Endothelial cell of umbilical vein (primary cell): ENCODE data around the gene ADGRB2. TPM values are rescaled to one million over a fixed set of nuclear protein-coding genes. Genes with fewer than 3 reads are reported as not detected.

ENCODE experiments used
- BruUV-seq: library from RNA; stranded (reverse); fragments of 400-500 nt; replicated peaks from 2 replicates; lab custom pipeline; 2021; lab: Mats Ljungman, UMichigan
- CTCF ChIA-PET: fragments of 300-600, 350-600 bp; sonication (Branson Sonifier 250); formaldehyde crosslinking; loops from one replicate; lab custom pipeline; 2021; ENCODE audit warnings: antibody characterized with exemption, inconsistent platforms; lab: Charles Lee
- POLR2A ChIA-PET: fragments of 300-600, 350-600 bp; sonication (Branson Sonifier 250); formaldehyde crosslinking; loops from one replicate; lab custom pipeline; 2021; ENCODE audit warnings: antibody characterized with exemption, inconsistent platforms; lab: Charles Lee
- DNase-seq: peaks from one replicate; pipeline ENCODE4 v3.0.0-alpha.2; 2011; ENCODE audit warnings: low read depth, low spot score
- FAIRE-seq: peaks from 2 replicates; lab custom pipeline; 2011; peaks lifted over from hg19 to GRCh38; lab: Jason Lieb, UNC
- H2AFZ ChIP-seq: 2 replicates; pipeline ENCODE4 v1.6.0; 2012; ENCODE audit warnings: low read depth, low read length, control low read depth, inconsistent platforms
- H3K27ac ChIP-seq: 2 replicates; pipeline ENCODE4 v1.5.1; 2011; ENCODE audit warnings: low read depth, mild to moderate bottlenecking, control low read depth, low read length, moderate library complexity; ENCODE audit not compliant: insufficient read depth
- H3K27me3 ChIP-seq, 2 experiments: 2 replicates each; pipeline versions ENCODE4 v1.6.0 to v1.6.1; 2011; ENCODE audit warnings: low read length in 2 of 2, mixed read lengths in 1 of 2; ENCODE audit not compliant: control insufficient read depth in 2 of 2, insufficient read depth in 2 of 2
- H3K36me3 ChIP-seq, 2 experiments: 2 replicates in 1 of 2; 3 replicates in 1 of 2; pipeline ENCODE4 v1.5.1; 2011; ENCODE audit warnings: low read length in 2 of 2, mild to moderate bottlenecking in 1 of 2, moderate library complexity in 1 of 2; ENCODE audit not compliant: control insufficient read depth in 2 of 2, insufficient read depth in 2 of 2; ENCODE audit errors: extremely low read depth in 1 of 2
- H3K4me1 ChIP-seq: 3 replicates; pipeline ENCODE4 v1.5.1; 2011; ENCODE audit warnings: mild to moderate bottlenecking, low read length; ENCODE audit not compliant: control insufficient read depth, insufficient read depth; ENCODE audit errors: extremely low read depth
- H3K4me2 ChIP-seq: 2 replicates; pipeline ENCODE4 v1.6.1; 2011; ENCODE audit warnings: low read length, control low read depth, mixed read lengths; ENCODE audit not compliant: insufficient read depth
- H3K4me3 ChIP-seq, 3 experiments: fragments of 200-600 bp in 1 of 3; sonication (generic), shearing (Covaris generic) in 1 of 3; replicated peaks in 1 of 3; 2 replicates each; pipeline ENCODE4 v1.5.1; 2011 to 2016; ENCODE audit warnings: control low read depth in 3 of 3, low read length in 3 of 3, mild to moderate bottlenecking in 2 of 3, inconsistent platforms in 1 of 3, low read depth in 1 of 3, moderate library complexity in 1 of 3; ENCODE audit not compliant: insufficient read depth in 1 of 3
- H3K79me2 ChIP-seq: 2 replicates; pipeline ENCODE4 v1.6.0; 2012; ENCODE audit warnings: low read length, inconsistent platforms; ENCODE audit not compliant: control insufficient read depth, insufficient read depth
- H3K9ac ChIP-seq: replicated peaks from 2 replicates; pipeline ENCODE3; 2011; ENCODE audit warnings: low read length, control low read depth; ENCODE audit not compliant: insufficient read depth; ENCODE audit errors: extremely low read depth
- H3K9me1 ChIP-seq: replicated peaks from 3 replicates; pipeline ENCODE4 v1.6.0; 2011; ENCODE audit warnings: mild to moderate bottlenecking, low read length; ENCODE audit not compliant: control insufficient read depth, insufficient read depth; ENCODE audit errors: extremely low read depth
- H3K9me3 ChIP-seq: replicated peaks from 2 replicates; pipeline ENCODE4 v1.5.1; 2012; ENCODE audit warnings: low read length, inconsistent platforms; ENCODE audit not compliant: control insufficient read depth, insufficient read depth
- H4K20me1 ChIP-seq: replicated peaks from 2 replicates; pipeline ENCODE3; 2011; ENCODE audit warnings: mild to moderate bottlenecking, low read length; ENCODE audit not compliant: control insufficient read depth, insufficient read depth; ENCODE audit errors: extremely low read depth
- CTCF ChIP-seq, 2 donors: IDR thresholded peaks; 1 replicate in 1 of 2; 2 replicates in 1 of 2; pipeline ENCODE4 v1.5.1; 2011; ENCODE audit warnings: low read length in 2 of 2, mild to moderate bottlenecking in 2 of 2, moderate library complexity in 2 of 2, control low read depth in 1 of 2, inconsistent platforms in 1 of 2, low read depth in 1 of 2; ENCODE audit not compliant: insufficient read depth in 1 of 2; ENCODE audit errors: extremely low read depth in 1 of 2
- EZH2 ChIP-seq: IDR thresholded peaks from 2 replicates; pipeline ENCODE4 v1.6.1; 2012; ENCODE audit warnings: borderline replicate concordance, low read depth, mild to moderate bottlenecking, moderate library complexity, low read length, inconsistent platforms; ENCODE audit not compliant: severe bottlenecking
- FOS ChIP-seq: IDR thresholded peaks from 2 replicates; pipeline ENCODE4 v1.6.1; 2011; ENCODE audit warnings: mild to moderate bottlenecking, low read length, moderate library complexity, borderline replicate concordance; ENCODE audit not compliant: insufficient read depth
- GATA2 ChIP-seq: IDR thresholded peaks from 2 replicates; pipeline ENCODE4 v1.7.0; 2011; ENCODE audit warnings: low read depth, mild to moderate bottlenecking, moderate library complexity, mixed read lengths, low read length; ENCODE audit not compliant: insufficient read length, insufficient read depth
- JUN ChIP-seq: IDR thresholded peaks from 2 replicates; pipeline ENCODE4 v1.6.1; 2011; ENCODE audit warnings: borderline replicate concordance, low read depth; ENCODE audit not compliant: insufficient read length, insufficient read depth
- MYC ChIP-seq: IDR thresholded peaks from one replicate; pipeline ENCODE4 v1.6.1; 2011; ENCODE audit warnings: mild to moderate bottlenecking, low read depth, low read length
- POLR2A ChIP-seq: IDR thresholded peaks from 2 replicates; pipeline ENCODE4 v1.6.1; 2012; ENCODE audit warnings: low read depth, mild to moderate bottlenecking, control low read depth, low read length
- POLR2AphosphoS5 ChIP-seq: IDR thresholded peaks from 2 replicates; pipeline ENCODE4 v1.6.1; 2012; ENCODE audit warnings: low read depth, mild to moderate bottlenecking, control low read depth, low read length, moderate library complexity; ENCODE audit not compliant: insufficient read depth
- dilution Hi-C: fragments of 300-500 bp; cut with MboI; formaldehyde crosslinking; loops from one replicate; pipeline ENCODE4 v1.15.0; 2019; ENCODE audit warnings: low sequenced_read_pairs; ENCODE audit not compliant: extremely low pct_ligation_motif_present
- intact Hi-C: fragments of 100-400 bp; cut with micrococcal nuclease; formaldehyde crosslinking; loops from one replicate; pipeline ENCODE4 v1.10.0; 2022
- polyA plus RNA-seq, 4 experiments: library from polyadenylated mRNA; depleted of rRNA in 3 of 4; stranded (reverse) in 3 of 4; unstranded in 1 of 4; fragments of >200 nt; gene quantifications; 2 replicates each; pipeline versions ENCODE4 v1.2.1 to v1.2.3, GENCODE V29; 2011 to 2012; ENCODE audit warnings: missing spikeins in 1 of 4
- total RNA-seq: library from RNA; stranded (reverse); gene quantifications from 2 replicates; pipeline ENCODE4 v1.2.3, GENCODE V29; 2021
- TF ChIP-seq, protein P1 (sequence below): IDR thresholded peaks from 2 replicates; pipeline ENCODE4 v1.6.1; 2011; ENCODE audit not compliant: insufficient read depth, insufficient read length

Gene ADGRB2
- total and polyA plus RNA-seq, 2 donors (not counting 3 experiments of a cell fraction or from before 2014, with no cell fraction given), result 1.3 to 1.5 TPM

DNA sequence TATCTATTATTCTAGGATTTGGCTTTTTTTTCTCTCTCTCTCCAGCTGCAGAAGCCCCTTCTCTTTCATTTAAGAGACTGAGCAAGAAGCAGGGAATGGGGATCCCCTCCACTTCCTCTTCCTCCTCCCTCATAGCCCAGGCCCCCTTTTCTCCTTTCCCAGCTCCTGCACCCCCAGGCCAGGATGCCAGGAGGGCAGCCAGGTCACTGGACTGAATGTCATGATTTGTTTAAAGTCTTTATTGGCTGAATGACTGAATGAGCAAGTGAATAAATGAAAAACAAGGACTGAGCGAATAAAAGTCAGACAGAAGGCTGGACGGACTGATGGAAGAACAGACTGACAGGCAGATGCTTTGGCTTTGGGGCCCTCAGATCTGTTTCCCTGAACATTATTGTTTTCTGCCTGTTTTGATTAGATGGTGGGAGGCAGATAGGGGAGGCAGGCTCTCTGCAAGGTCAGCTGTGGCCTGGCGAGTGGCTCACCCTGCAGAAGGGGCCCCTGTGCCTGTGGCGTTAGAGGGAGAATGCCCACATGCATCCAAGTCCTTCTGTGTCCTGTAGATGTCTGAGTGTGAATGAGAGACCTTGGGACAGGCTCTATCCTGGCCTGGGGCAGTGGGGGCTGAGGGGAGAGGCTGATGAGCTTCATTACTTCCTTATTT lies 20.3 kb upstream of the ADGRB2 start:
- dilution Hi-C loops (no loop called here), intact Hi-C loops (loop anchor here (10.0 kb wide), 1 partner anchor 390 kb away; no protein-coding TSS in a partner anchor)
- TF ChIP-seq FOS, result no peak
- TF ChIP-seq MYC, result no peak
- no peak for TF ChIP-seq JUN
- no peak for TF ChIP-seq POLR2AphosphoS5
- TF ChIP-seq, protein P1, sequence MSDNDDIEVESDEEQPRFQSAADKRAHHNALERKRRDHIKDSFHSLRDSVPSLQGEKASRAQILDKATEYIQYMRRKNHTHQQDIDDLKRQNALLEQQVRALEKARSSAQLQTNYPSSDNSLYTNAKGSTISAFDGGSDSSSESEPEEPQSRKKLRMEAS, result no peak
- TF ChIP-seq GATA2, result no peak
- no peak for TF ChIP-seq EZH2
- no peak for TF ChIP-seq POLR2A
- TF ChIP-seq CTCF (IDR thresholded peaks at IDR 0.05; ENCODE audit: extremely low read depth in 1 of 2, insufficient read depth in 1 of 2, low read depth in 1 of 2, low read length in 2 of 2), result no peak
- Histone ChIP-seq H3K27me3 (no peaks in the 10 kb centered on the region), H3K36me3 (no peaks in the 10 kb centered on the region), H2AFZ (no peak overlapping the region), H3K9ac (no peak overlapping the region), H3K4me3 (no peak overlapping the region), H4K20me1 (no peaks in the 10 kb centered on the region), H3K4me1 (peaks cover 4% of the 10 kb centered on the region), H3K27ac (no peak overlapping the region), H3K9me3 (no peaks in the 10 kb centered on the region), H3K79me2 (no peaks in the 10 kb centered on the region), H3K9me1 (no peaks in the 10 kb centered on the region), H3K4me2 (no peak overlapping the region)
- POLR2A ChIA-PET, result no interaction called here
- FAIRE-seq (no peak), DNase-seq (no peak)
- no TSS peak for BruUV-seq
- CTCF ChIA-PET, result interaction anchor here (0.8 to 1.9 kb wide), 5 partner anchors 31 to 431 kb away, joined by 3 to 5 read pairs (median 4); partner anchors contain the start of gene SPOCD1
